Stimulated activated CD8-positive, alpha-beta memory T cell treated with anti-CD3 and anti-CD28 coated beads, Interleukin-15, amount 100 ng/mL, for 24 hours (primary cell): ENCODE results near the gene JUP.
"Not testable (repeated sequence)": the region's sequence is repeated elsewhere in the genome, so short reads cannot be mapped to it uniquely, and the experiment has no call there.

ENCODE experiments used
- DNase-seq: peaks from one replicate; pipeline ENCODE4 v3.0.0-alpha.2; 2020; ENCODE audit warnings: low read depth

Gene JUP

GRCh38 chr17:41786227-41787020, at the start of gene JUP:
JUP (minus strand) TSS chr17:41786711; CDS start chr17:41771854, 14,857 bp downstream.
- DNase-seq: peak; percentile 64

DNA sequence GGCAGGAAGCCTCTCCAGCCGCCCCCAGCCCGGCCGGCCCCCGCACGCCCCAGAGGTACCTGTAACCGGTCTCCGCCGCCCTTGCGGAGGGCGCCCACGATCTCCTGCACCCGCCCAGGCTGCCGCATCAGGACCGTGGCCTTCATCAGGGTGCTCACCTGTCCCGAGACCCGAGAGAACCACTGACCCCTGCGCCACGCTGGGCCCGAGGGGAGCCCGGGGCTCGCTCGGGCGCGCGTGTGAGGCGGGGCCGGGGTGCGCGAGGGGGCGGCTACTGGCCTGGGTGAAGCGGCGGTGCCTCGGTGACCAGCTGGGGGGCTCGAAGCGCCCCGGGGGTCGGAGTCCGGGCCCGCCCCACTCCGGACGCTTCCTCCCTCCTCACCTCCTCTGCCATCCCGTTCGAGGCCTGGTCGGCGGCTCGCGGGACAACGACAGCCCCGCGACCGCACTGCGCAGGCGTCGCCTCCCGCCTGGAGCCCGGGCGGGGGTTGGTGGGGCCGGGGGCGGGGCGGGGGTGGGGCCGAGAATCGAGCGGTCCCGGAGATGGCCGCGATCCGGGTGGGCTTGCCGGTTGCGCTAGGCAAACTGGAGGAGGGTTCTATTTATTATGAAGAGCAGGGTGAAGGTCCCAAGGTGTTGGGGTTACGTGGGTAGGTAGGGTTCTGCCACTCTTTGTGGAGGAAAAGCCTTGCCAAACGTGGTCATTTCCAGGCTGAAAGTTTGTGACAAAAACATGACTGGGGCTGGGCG, 49.5 kb upstream of the JUP start, which contains the start of gene NT5C3B:
Gene NT5C3B (minus strand): TSS at position 433 of the 750 bp plus-strand sequence. CDS start 39 bp downstream, at position 394.
- peak; percentile 36 for DNase-seq

- no peak for DNase-seq
These were observed 48.8 kb upstream of the JUP start for GRCh38 chr17:41835214-41835799.

DNA sequence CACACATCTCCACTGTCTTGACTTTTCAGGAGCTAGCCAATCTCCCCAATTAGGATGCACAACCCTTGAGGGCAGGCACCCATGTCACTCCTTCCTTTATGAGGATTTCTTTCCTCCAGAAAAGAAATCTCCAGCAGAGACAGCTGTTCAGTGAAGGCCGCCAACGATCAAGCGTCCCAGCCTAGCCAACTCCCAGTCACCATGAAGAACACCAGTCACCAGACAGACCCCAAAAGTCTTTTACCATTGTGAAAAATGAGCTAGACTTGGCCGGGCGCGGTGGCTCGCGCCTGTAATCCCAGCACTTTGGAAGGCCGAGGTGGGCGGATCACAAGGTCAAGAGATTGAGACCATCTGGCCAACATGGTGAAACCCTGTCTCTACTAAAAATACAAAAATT, 43.5 kb upstream of the JUP start:
- DNase-seq: not testable (repeated sequence)

GRCh38 chr17:41825175-41825845, 38.8 kb upstream of the JUP start:
- DNase-seq: no peak

GRCh38 chr17:41824086-41824485, 37.6 kb upstream of the JUP start:
- no peak for DNase-seq

DNA sequence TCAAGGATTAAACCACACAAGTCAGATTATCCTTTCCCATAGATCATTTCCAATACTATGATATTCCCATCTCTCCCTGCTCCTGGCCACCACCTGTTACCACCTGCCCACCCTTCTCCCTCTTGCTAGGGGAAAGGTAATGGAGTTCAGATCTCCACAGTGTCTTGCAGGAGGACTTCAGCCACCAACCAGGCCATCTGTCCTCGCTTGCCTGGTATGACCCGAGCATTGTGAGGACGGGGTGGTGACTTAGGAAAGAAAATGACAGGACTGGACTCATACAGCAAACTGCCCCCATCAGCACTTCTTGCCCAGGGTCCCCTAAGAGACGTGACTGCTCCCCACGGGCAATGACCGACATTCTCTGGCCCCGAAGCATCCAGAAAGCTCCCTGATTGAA, 37.1 kb upstream of the JUP start:
- no peak for DNase-seq

DNA sequence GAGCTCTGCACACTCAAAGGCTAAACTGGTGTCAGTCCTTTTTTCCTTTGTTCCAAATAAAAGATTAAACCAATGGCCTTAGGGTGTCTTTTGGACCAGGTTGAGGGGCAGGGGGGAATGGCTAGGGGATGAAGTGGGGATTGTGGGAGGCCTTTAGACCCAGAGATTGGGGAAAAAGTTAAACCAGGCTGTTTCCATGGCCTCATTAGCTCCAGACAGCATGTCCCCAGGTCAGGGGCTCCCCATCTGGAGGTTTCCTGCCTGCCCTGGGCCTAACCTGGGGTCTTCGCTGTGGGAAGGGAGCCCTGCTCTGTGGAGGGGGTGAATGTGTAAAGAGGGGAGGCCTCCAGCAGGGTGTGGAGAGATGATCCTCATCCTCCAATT, 36.6 kb upstream of the JUP start:
- DNase-seq: no peak

DNA sequence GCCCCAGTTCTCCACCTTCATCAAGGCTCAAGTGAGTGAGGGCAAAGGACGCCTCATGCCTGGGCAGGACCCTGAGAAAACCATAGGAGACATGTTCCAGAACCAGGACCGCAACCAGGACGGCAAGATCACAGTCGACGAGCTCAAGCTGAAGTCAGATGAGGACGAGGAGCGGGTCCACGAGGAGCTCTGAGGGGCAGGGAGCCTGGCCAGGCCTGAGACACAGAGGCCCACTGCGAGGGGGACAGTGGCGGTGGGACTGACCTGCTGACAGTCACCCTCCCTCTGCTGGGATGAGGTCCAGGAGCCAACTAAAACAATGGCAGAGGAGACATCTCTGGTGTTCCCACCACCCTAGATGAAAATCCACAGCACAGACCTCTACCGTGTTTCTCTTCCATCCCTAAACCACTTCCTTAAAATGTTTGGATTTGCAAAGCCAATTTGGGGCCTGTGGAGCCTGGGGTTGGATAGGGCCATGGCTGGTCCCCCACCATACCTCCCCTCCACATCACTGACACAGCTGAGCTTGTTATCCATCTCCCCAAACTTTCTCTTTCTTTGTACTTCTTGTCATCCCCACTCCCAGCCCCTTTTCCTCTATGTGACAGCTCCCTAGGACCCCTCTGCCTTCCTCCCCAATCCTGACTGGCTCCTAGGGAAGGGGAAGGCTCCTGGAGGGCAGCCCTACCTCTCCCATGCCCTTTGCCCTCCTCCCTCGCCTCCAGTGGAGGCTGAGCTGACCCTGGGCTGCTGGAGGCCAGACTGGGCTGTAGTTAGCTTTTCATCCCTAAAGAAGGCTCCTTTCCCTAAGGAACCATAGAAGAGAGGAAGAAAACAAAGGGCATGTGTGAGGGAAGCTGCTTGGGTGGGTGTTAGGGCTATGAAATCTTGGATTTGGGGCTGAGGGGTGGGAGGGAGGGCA, 36.0 kb upstream of the JUP start:
- no peak for DNase-seq

GRCh38 chr17:41821776-41822175, 35.3 kb upstream of the JUP start:
- no peak for DNase-seq

- no peak for DNase-seq
These were observed 31.5 kb upstream of the JUP start for GRCh38 chr17:41818024-41818423.

GRCh38 chr17:41816637-41817320, 30.3 kb upstream of the JUP start:
- no peak for DNase-seq

- DNase-seq: no peak
These were observed 27.7 kb upstream of the JUP start for GRCh38 chr17:41814195-41814594.

- no peak for DNase-seq
These were observed 27.2 kb upstream of the JUP start for GRCh38 chr17:41813699-41814124.

DNA sequence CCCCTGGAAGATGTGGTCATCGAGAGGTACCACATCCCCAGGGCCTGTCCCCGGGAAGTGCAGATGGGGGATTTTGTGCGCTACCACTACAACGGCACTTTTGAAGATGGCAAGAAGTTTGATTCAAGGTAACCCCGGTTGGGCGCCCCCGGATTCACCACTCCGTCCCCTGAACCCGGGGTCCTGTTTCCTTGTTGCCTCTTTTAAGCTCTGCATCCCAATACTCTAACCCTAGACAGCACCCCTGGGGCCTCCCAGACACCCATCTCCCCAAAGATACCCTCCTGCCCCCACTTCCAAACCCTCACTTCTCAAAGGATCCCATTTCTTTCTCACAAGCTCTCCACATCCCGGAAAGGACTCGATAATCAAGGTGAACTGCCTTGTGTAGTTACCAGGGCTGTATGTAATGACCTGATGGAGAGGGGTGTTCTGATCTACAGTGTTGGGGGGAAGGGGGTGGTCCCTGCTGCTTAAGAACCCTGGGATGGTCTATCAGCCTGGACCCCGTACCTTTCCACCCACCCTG, 26.7 kb upstream of the JUP start:
- no peak for DNase-seq

DNA sequence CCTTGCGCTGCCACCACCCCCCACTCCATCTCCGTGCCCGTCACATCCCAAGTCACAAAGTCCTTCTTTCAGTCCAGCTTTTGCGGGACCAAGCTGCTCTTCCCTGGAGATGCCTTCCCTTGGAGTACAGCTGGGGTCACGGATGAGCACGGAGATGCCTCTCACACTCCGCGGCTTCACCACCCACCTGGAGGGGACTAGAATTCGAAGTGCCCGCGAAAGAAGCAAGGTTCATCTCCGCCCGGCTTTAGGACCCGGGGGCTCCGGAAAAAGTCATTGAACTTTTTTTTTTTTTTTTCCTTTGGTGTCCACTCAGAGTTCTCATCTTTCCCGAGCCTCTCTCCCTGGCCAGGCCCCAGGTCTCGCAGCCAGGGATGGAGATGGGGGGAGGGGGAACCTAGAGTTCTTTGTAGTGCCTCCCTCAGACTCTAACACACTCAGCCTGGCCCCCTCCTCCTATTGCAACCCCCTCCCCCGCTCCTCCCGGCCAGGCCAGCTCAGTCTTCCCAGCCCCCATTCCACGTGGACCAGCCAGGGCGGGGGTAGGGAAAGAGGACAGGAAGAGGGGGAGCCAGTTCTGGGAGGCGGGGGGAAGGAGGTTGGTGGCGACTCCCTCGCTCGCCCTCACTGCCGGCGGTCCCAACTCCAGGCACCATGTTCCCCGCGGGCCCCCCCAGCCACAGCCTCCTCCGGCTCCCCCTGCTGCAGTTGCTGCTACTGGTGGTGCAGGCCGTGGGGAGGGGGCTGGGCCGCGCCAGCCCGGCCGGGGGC, 26.1 kb upstream of the JUP start, which contains the start of gene FKBP10:
Gene FKBP10 (plus strand): TSS at position 624 of the 771 bp plus-strand sequence. CDS start 31 bp downstream, at position 655.
- peak; percentile 7 for DNase-seq

DNA sequence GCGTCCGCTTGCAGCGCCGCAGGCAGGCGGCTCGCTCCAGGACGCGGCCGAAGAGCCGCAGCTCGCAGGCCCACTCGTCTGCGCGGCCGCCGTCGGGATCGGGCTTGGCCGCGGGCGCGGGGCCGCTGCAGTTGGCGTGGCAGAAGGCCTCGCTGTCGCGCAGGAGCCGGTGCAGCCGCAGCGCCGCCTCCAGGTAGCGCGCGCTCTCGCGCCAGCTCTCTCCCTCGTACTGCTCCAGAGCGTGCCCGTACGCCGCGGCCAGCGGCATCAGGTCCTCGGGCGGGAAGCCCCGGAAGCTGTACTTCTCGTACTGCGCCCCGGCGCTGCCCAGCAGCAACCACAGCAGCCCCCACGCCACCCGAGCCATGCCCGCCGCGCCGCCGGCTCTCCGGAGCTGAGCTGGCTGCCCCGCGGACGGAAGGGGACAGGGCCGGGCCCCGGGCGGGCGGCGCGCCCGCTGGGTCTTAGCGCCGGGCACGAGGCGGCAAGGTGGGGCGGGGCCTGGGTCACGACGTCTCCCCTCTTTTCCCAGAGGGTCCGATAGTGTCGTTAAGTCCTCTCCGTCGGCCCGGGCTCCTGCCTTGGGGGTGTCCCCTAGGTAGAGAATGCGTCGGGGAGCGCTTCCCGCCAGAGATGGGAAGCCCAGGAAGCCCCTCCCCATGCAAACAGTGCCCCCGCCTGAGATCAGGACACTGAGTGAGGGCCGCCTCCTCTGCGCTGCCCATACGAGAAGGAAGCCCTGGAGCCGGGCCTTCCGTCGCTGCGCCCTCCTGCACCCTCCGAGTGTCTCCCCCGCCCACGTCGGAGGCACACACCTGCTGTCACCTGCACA, 25.3 kb upstream of the JUP start, which contains the start of gene P3H4:
Gene P3H4 (minus strand): TSS at position 401 of the 832 bp plus-strand sequence. CDS start 34 bp downstream, at position 367.
- peak; percentile 43 for DNase-seq
